Stimulated activated CD4-positive, alpha-beta T cell treated with anti-CD3 and anti-CD28 coated beads, TNF-alpha, amount 100 ng/mL, for 24 hours (primary cell): ENCODE measurements around the gene GAB4.

Source experiments
- DNase-seq, 3 experiments: peaks; one replicate each; pipeline ENCODE4 v3.0.0-alpha.2; 2020; ENCODE audit warnings: low read depth in 3 of 3

The GAB4 gene

GRCh38 chr22:16988257-16988656 is 19.8 kb downstream of the GAB4 start:
- DNase-seq: no peak

GRCh38 chr22:16987822-16988221 is 20.2 kb downstream of the GAB4 start:
- DNase-seq: no peak

GRCh38 chr22:16975155-16975885 is 32.7 kb downstream of the GAB4 start:
- DNase-seq: no peak

GRCh38 chr22:16974298-16975084 is 33.5 kb downstream of the GAB4 start:
- no peak for DNase-seq

GRCh38 chr22:16973591-16974297 is 34.3 kb downstream of the GAB4 start:
- no peak for DNase-seq

- DNase-seq: no peak
Measured at GRCh38 chr22:16972311-16972710, 35.7 kb downstream of the GAB4 start.

GRCh38 chr22:16970446-16970845 is 37.6 kb downstream of the GAB4 start:
- DNase-seq: no peak

GRCh38 chr22:16969508-16970327 is 38.3 kb downstream of the GAB4 start:
- no peak for DNase-seq

GRCh38 chr22:16968218-16968595 is 39.8 kb downstream of the GAB4 start:
- no peak for DNase-seq

GRCh38 chr22:16967453-16968217 is 40.4 kb downstream of the GAB4 start:
- no peak for DNase-seq

GRCh38 chr22:16966251-16966650 is 41.8 kb downstream of the GAB4 start:
- DNase-seq: no peak

GRCh38 chr22:16965560-16965959 is 42.5 kb downstream of the GAB4 start:
- DNase-seq: no peak

- no peak for DNase-seq
Measured at GRCh38 chr22:16965083-16965482, 42.9 kb downstream of the GAB4 start.

GRCh38 chr22:16964366-16964765 is 43.7 kb downstream of the GAB4 start:
- no peak for DNase-seq

GRCh38 chr22:16963189-16963945 is 44.7 kb downstream of the GAB4 start:
- no peak for DNase-seq

GRCh38 chr22:16962501-16962900 is 45.5 kb downstream of the GAB4 start:
- DNase-seq: no peak

- no peak for DNase-seq
Measured at GRCh38 chr22:16961477-16962186, 46.4 kb downstream of the GAB4 start.

- DNase-seq: no peak
Measured at GRCh38 chr22:16960884-16961249, 47.2 kb downstream of the GAB4 start.

- DNase-seq: no peak
Measured at GRCh38 chr22:16960220-16960883, 47.7 kb downstream of the GAB4 start.
